HG03432 (cell line): ENCODE data around the gene NFE2L3.
"Not testable (repeated sequence)": the region's sequence is repeated elsewhere in the genome, so short reads cannot be mapped to it uniquely, and the experiment has no call there.

ENCODE experiments used
- ATAC-seq: cut with Tn5 transposase; IDR thresholded peaks from one replicate; pipeline ENCODE4 v1.9.1; 2021; ENCODE audit warnings: mild to moderate bottlenecking, moderate library complexity; ENCODE audit not compliant: unreplicated experiment

NFE2L3 gene

GRCh38 chr7:26185844-26186180 is 33.8 kb downstream of the NFE2L3 start:
- no peak for ATAC-seq

GRCh38 chr7:26186364-26187311 is 34.6 kb downstream of the NFE2L3 start:
- ATAC-seq = no peak

GRCh38 chr7:26187380-26188205 is 35.6 kb downstream of the NFE2L3 start:
- ATAC-seq = no peak

- ATAC-seq = no peak
These were observed 36.4 kb downstream of the NFE2L3 start for GRCh38 chr7:26188206-26188956.

GRCh38 chr7:26188957-26189541 is 37.1 kb downstream of the NFE2L3 start:
- ATAC-seq = no peak

- ATAC-seq = no peak
These were observed 37.7 kb downstream of the NFE2L3 start for GRCh38 chr7:26189697-26190096.

- ATAC-seq = no peak
These were observed 38.4 kb downstream of the NFE2L3 start for GRCh38 chr7:26190417-26190869.

- ATAC-seq = no peak
These were observed 39.4 kb downstream of the NFE2L3 start for GRCh38 chr7:26191233-26191973.

GRCh38 chr7:26191974-26192479 is 40.0 kb downstream of the NFE2L3 start:
- ATAC-seq = no peak

GRCh38 chr7:26192485-26193087 is 40.6 kb downstream of the NFE2L3 start:
- ATAC-seq = no peak

- ATAC-seq = no peak
These were observed 41.6 kb downstream of the NFE2L3 start for GRCh38 chr7:26193432-26194207.

- ATAC-seq = not testable (repeated sequence)
These were observed 42.8 kb downstream of the NFE2L3 start for GRCh38 chr7:26194764-26195163.

GRCh38 chr7:26195182-26195581 is 43.2 kb downstream of the NFE2L3 start:
- no peak for ATAC-seq

- no peak for ATAC-seq
These were observed 44.1 kb downstream of the NFE2L3 start for GRCh38 chr7:26195867-26196657.

- no peak for ATAC-seq
These were observed 45.4 kb downstream of the NFE2L3 start for GRCh38 chr7:26197153-26198115.

GRCh38 chr7:26198133-26198780 is 46.3 kb downstream of the NFE2L3 start:
- no peak for ATAC-seq
